ENCODE results near the gene AKAP8.

- TF ChIP-seq CTCF (IDR thresholded peaks at IDR 0.05), result no peak
- TF ChIP-seq POLR2A (IDR thresholded peaks at IDR 0.05), result no peak
Observed at GRCh38 chr19:15368051-15368632, 11.4 kb downstream of the AKAP8 start.
